GM12875 (cell line): ENCODE data around the gene C9orf57.
A peak's percentile ranks its signal among the peaks of the same experiment; 100 is the strongest.

Source experiments
- H3K4me3 ChIP-seq: one replicate; pipeline ENCODE4 v1.5.1; 2011; ENCODE audit warnings: low read depth, low read length, control low read depth
- TF ChIP-seq, protein P1 (sequence below): IDR thresholded peaks from 2 replicates; pipeline ENCODE4 v1.5.1; 2011; ENCODE audit warnings: low read depth, mild to moderate bottlenecking, control low read depth, inconsistent platforms, low read length, moderate library complexity, borderline replicate concordance; ENCODE audit not compliant: insufficient read depth

C9orf57 gene

DNA sequence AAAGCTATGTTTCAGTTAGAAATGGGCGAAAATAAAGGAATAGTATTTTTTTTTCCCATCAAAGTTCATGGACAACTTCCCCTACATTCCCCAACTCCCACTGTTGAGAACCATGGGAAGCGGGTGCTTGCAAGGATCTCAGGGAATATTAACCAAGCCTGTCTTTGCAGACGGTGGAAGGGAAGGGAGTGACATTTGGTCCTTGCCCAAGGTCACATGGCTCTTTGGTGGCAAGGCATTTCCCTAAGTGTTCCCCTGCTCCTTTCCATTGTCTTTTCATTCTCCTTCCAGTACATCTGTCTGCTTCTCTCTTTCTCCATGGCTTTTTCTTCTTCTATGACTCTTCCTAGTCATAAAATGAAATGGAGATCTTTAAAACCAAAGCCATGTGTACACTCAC, 19.0 kb downstream of the C9orf57 start:
- no peak overlapping the region for H3K4me3 ChIP-seq
- TF ChIP-seq, protein P1, sequence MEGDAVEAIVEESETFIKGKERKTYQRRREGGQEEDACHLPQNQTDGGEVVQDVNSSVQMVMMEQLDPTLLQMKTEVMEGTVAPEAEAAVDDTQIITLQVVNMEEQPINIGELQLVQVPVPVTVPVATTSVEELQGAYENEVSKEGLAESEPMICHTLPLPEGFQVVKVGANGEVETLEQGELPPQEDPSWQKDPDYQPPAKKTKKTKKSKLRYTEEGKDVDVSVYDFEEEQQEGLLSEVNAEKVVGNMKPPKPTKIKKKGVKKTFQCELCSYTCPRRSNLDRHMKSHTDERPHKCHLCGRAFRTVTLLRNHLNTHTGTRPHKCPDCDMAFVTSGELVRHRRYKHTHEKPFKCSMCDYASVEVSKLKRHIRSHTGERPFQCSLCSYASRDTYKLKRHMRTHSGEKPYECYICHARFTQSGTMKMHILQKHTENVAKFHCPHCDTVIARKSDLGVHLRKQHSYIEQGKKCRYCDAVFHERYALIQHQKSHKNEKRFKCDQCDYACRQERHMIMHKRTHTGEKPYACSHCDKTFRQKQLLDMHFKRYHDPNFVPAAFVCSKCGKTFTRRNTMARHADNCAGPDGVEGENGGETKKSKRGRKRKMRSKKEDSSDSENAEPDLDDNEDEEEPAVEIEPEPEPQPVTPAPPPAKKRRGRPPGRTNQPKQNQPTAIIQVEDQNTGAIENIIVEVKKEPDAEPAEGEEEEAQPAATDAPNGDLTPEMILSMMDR, result no peak

GRCh38 chr9:72039532-72039931, 20.9 kb downstream of the C9orf57 start:
- H3K4me3 ChIP-seq, result no peak overlapping the region
- TF ChIP-seq, protein P1, result no peak

DNA sequence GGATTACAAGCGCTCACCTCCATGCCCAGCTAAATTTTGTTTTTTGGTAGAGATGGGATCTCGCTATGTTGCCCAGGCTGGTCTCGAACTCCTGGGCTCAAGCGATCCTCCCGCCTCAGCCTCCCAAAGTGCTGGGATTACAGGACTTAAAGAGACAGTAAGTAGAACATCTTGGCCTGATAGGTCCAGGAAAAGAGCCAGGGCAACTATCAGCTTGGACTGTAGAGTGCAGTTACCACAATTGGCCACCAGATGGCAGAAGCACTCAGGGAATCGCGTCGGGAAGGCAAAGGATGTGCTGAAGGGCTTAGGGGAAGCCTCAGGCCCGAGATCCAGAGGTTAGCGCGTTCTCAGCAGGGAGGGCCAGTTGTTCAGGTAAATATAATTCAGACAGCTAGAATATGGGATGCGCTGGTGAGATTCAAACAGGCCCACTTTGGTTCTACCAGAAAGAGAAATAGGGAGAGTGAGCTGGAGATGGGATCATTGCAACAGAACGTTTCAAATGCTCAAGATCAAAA, 21.5 kb downstream of the C9orf57 start:
- TF ChIP-seq, protein P1, result peak; percentile 89

GRCh38 chr9:72038408-72038807, 22.0 kb downstream of the C9orf57 start:
- H3K4me3 ChIP-seq, result no peak overlapping the region
- TF ChIP-seq, protein P1, result no peak

More for the DNA sequence above, 21.5 kb downstream of the C9orf57 start:
- no peak overlapping the region for H3K4me3 ChIP-seq

DNA sequence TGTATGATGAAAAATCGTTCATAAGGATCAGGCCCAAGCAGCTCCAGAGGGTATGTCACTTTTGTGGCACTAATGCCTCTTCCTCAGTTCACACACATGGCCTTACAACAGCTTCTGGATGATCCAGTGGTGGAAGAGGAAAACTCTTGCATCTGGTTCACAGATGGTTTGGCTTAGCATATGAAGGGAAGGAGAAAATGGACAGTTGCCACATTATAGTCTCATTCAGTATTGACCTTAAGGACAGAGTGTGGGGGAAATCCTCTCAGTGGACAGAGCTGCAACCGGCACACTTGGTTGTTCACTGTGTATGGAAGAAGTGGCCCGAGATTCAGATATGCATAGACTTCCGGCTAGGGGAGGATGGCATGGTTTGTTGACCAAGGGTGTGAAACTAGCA, 22.8 kb downstream of the C9orf57 start:
- TF ChIP-seq, protein P1, result no peak

GRCh38 chr9:72030767-72031166, 29.6 kb downstream of the C9orf57 start:
- TF ChIP-seq, protein P1, result no peak
- H3K4me3 ChIP-seq, result no peak overlapping the region

More for the DNA sequence above, 22.8 kb downstream of the C9orf57 start:
- no peak overlapping the region for H3K4me3 ChIP-seq

- TF ChIP-seq, protein P1, result no peak
These were observed 30.4 kb downstream of the C9orf57 start for GRCh38 chr9:72029986-72030385.

More at GRCh38 chr9:72029986-72030385, 30.4 kb downstream of the C9orf57 start:
- no peak overlapping the region for H3K4me3 ChIP-seq
